Activated CD4-positive, alpha-beta T cell treated with anti-CD3 and anti-CD28 coated beads for 24 hours (primary cell): ENCODE data around the gene ECM1.

Source experiments
- DNase-seq, 2 donors: peaks; one replicate each; pipeline ENCODE4 v3.0.0-alpha.2; 2020; ENCODE audit warnings: low read depth in 2 of 2

The ECM1 gene

DNA sequence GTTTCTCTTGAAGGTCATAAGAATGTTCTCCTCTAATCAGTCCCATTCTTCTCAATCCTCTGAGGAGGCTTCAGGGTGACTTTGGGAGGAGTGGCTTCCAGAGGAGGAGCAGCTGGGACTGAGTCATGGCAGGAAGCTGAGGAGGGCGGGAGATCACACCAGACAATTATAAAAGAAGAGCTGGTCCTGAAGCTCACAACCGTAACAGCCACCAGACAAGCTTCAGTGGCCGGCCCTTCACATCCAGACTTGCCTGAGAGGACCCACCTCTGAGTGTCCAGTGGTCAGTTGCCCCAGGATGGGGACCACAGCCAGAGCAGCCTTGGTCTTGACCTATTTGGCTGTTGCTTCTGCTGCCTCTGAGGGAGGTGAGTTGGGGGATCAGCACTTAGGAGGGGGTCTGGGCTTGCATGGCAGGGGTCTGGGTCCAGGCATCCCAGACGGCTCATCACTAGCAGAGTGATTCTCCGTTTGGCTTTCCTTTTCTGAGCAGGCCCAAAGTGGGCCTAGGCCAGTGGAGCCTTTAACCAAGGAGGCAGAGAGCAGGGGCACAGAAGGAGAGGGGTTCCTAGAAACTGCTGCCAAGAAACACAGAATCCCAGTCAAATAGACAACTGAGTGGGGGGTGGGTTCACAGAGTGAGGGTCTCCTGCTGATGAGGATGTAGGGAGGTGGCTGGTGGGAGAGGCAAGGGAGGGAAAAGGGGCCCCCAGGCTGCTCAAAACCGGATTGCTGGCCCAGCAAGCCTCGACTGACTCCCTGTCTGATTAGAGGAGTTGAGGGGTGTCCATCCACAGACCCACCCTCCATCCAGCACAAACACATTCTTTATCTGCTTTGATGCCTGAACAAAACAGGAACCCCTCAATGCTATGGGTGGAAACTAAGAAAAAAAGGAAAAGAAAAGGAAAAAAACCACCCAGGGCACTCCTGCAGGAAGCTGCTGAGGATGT is at the start of gene ECM1:
Gene ECM1, plus strand, starts transcription at position 198 of the 953 bp plus-strand sequence. Its CDS starts 101 bp downstream, at position 299.
- no peak for DNase-seq

DNA sequence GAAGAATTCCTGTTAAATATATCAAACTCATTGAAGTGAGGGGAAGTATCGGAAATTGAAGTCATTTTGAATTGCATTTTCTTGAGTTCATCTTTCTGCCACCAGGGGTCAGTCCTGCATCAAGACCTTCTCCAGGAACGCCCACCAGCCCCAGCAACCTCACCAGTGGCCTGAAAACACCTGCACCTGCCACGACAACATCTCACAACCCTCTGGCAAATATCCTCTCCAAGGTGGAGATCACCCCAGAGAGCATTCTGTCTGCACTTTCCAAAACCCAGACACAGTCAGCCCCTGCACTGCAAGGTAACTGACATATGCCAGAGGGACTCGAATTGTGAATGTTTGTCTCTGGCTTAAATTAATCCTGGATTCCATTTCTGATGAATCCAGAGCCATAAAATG is 43.5 kb upstream of the ECM1 start:
- DNase-seq, result peak; percentile 47 to 66

DNA sequence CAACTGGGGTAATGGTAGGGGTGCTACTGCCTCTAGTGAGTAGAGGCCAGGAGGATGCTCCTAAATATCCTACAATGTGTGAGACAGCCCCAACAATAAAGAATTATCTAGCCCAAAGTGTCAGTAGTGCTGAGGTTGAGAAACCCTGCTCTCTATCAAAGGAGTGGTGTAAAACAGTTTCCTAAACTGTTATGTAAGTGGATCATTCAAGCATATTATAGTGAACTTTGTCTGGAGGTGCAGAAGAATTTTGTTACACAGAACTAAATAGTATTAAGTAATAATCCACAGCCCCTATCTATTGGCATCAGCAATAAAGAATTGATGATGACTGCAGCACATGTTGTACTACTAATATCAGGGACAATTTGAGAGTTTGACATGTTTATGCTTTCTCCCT is 40.9 kb upstream of the ECM1 start:
- no peak for DNase-seq

DNA sequence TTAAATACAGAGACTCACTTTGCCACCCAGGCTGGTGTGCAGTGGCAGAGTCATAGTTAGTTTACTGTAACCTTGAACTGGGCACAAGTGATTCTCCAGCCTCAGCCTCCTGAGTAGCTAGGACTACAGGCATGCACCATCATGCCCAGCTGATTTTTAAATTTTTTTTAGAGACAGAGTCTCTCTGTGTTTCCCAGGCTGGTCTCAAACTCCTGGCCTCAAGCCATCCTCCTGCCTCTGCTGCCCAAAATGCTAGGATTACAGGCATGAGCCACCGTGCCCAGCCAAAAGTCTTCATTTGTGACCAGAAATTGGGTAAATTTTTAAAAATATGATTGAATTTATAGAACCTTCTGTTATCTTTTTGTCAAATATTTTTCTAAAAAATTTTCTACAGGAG is 38.6 kb upstream of the ECM1 start:
- DNase-seq, result no peak

DNA sequence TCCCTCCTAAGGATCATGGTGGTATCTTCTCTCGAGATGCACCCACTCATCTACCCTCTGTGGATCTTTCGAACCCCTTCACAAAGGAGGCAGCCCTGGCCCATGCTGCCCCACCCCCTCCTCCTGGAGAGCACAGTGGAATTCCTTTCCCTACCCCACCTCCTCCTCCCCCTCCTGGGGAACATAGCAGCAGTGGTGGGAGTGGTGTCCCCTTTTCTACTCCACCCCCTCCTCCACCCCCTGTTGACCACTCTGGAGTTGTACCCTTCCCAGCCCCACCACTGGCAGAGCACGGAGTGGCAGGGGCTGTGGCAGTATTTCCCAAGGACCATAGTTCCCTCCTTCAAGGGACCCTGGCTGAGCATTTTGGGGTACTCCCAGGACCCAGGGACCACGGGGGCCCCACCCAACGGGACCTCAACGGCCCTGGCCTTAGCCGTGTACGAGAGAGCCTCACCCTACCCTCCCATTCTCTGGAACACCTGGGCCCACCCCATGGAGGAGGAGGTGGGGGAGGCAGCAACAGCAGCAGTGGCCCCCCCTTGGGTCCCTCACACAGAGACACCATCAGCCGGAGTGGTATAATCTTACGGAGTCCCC is 35.2 kb upstream of the ECM1 start:
- DNase-seq, result no peak

DNA sequence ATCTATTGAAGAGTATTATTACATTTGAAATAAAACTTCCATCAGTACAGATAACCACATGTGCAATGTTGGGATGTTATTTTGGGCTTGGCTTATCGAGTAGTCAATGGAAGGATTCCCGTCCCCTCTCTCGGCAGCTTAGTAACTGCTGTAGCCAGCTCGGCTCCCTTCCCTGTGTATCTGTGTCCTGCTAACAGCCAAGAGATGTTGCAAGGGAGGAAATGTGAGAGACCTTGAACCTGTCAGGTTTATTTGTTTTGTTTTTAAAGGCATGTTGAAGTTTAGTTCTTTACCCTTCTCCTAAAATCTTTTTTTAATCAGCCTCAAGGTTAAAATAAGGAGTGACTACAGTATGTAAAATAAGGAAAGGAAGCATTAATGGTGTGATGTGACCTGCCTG is 34.2 kb upstream of the ECM1 start:
- no peak for DNase-seq

DNA sequence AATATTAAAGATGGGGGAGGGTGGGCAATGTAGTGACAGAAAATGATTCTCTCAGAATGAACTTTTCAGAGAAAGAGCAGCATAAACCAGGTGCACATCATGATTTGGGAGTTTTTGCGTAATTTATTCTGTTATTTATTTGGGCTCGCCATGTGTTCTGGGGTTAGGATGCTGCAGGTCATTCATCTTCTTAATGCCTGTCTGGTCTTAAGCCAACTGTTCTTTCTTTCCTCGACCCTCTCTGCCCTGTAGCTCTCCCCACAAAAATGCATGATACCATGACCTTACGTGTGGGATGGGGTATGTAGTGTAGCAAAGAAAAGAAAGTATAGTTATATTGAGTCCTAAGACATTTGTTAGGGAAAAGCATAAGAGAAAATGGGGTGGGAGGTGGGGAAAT is 33.0 kb upstream of the ECM1 start:
- no peak for DNase-seq

DNA sequence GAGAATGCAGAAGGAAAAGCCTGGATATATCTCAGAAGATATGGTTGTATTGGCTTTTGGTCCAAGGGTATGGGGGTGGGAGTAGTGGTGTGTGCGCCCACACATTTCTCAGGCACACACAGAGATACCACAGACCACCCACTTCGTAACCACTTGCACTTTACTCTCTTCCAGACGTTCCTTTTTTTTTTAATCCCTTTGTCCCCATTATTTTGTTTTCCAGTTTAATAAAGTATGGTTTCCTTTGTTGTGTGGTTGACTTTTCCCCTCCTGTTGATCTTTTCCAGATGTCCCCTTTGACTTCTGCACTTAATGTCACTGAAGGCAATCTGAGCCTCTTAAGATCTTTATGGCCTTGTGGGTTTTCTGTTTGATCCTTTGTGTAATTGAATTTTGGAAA is 31.2 kb upstream of the ECM1 start:
- no peak for DNase-seq

DNA sequence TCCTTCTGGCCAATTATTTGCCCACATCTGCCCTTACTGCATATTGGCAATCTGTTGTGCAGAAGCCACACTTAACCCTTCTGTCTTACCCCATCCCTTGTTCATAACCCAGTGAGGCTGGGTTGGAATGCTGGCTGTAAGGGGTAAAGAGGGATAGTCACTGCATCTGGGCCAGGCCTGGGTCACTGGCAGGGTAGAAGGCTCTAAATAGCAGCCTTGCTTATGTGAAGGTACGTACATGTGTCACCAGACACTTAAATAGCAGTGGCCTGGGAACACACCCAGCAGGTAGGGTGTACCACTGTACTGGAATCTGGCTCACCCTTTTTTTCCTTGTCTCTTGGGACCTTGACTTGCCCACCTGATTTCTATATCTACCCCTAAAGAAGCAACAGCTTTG is 30.6 kb upstream of the ECM1 start:
- no peak for DNase-seq

DNA sequence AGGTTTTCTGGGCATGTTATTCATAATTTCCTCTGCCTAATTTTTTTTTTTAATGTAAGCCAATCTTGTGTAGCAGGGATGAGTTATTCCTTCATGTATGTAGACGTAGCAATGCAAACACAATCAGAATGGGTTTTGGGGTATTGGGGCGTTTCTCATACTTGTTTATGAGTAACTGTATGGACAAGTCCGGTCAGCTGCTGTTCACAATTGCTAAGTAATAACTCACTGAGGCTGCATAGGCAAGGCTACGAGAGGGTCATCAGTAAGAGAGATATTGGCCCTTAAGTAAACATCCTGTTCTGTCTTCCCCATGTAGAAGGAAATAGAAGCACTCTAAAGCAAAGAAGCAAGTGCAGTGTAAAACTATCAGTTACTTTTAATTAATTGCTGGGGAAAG is 30.2 kb upstream of the ECM1 start:
- DNase-seq, result no peak

DNA sequence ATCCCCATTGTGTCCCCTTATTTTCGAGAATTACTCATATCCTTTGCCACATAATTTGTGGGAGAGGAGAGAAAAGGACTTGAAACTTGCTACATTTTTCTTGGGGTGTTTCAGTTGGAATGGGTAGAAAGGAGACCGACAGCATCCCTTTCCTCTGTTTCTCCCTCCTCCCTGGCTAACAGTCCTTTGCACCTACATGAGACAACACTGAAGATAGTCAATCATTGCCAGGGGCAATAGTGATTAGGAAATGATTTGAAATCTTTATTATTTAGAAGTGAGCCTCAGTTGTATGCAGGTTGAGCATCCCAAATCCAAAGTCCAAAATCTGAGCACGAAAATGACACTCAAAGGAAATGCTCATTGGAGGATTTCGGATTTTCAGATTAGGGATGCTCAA is 28.5 kb upstream of the ECM1 start:
- no peak for DNase-seq

DNA sequence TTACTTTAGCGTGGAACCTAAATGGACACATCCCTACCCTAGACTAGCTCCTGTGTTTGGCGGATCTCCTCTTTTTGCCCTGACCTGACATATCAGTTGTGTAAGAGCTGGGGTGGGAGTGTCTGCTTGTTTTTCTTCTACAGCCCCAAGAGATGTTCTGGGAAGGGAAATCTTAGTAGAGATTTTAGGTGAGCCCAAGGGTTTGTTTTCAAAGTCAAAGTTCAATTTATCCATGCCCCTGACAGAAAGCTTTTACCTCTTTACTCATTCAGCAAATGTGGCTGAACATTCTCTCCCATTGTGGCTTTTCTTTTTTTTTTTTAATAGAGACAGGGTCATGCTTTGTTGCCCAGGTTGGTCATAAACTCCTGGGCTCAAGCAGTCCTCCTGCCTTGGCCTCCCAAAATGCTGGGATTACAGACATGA is 28.0 kb upstream of the ECM1 start:
- no peak for DNase-seq

DNA sequence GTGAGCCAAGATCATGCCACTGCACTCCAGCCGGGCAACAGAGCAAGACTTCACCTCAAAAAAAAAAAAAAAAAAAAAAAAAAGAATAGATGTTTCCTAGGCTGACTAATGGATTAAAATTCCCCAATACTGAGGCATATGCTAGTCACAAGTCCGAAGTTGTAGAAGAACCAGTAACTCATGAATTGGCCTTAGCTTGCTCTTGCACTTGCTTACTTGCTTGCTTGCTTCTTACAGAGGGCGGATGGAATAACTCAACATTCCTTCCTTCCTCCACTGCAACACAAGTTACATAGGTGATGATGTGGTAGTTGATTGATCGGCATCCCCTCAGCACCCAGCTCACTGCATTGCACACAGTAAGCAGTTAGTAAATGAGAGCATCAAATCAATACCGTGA is 23.5 kb upstream of the ECM1 start:
- no peak for DNase-seq

DNA sequence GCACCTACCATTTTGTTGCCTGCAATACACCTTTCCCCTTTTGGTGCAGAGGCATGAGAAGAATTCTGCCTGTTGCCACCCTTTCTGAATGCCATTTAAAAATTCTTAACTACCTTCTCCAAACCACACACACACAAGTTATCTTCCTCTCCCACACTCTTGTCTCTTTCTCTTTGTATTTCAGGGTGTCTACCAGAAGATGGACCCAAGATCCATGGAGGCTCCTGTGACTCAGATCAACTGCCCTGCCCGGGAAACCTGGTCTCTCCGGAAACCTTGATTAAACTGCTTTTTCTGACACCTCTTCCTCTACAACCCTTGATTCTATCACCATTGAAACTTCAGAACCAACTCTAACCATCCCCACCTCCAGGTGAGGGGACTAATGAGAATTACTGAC is 23.0 kb upstream of the ECM1 start:
- DNase-seq, result no peak

DNA sequence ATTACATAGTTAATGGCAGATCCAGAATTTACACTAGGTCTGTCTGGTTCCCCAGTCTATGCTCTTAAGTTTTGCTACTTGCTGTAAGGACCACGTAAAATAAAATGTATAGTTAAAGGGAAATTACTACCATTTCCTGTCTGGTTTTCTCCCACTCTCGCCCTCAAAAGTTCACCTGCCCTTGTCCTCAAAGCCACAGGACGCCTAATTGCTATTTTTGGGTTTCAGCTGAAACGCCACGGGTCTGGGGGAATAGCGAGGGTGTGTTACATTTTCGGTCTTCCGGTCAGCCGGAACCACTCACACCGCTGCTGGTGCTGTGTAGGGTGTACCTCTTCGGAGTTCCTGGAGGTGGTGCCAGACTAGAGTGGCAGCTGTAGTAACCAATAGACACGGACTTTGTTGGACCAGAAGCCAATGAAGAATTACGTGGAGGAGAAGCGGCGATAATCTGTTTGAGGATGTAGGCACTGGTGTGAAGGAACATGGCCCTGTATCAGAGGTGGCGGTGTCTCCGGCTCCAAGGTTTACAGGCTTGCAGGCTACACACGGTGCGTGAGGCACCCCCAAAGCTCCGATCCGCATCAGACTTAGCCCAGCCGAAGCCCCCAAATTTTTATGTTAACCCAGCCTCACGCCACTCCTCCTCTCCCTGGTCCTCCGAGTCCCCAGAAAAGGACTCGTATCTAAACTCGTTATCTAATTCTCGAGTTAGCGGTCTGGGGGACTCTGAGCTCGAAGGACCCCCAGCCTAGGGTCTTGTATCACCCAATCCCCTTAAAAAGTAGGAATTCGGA is 20.7 kb upstream of the ECM1 start, which contains the start of gene TARS2:
Gene TARS2, plus strand, starts transcription at position 454 of the 797 bp plus-strand sequence. Its CDS starts 32 bp downstream, at position 486.
- DNase-seq, result peak; percentile 90 to 95

DNA sequence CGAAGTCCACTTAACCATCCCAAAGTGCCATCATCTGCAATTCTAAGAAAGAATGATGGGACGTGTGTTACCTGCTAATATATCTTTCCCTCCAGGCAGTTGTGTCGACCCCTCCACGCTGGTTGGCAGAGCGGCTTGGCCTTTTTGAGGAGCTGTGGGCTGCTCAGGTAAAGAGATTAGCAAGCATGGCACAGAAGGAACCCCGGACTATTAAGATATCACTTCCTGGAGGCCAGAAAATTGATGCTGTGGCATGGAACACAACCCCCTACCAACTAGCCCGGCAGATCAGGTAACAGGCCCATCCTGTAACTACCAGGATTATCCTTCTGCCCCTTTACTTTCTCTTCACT is 20.2 kb upstream of the ECM1 start:
- no peak for DNase-seq

DNA sequence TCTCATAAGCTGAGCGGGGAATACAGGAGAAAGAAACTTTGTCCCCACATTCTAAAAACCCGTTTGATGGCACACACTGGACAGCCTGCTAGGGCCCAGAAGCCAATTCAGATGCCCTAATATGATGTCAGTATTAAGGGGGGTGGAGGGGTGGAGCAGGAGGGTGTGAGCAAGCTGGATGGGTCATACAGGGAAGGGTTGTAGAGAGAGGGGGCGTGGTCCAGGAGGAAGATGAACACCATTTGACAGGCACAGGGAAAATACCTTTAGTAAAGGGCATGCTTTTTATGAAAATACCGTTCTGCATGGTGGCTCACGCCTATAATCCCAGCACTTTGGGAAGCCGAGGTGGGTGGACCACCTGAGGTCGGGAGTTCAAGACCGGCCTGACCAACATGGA is 14.7 kb upstream of the ECM1 start:
- no peak for DNase-seq

DNA sequence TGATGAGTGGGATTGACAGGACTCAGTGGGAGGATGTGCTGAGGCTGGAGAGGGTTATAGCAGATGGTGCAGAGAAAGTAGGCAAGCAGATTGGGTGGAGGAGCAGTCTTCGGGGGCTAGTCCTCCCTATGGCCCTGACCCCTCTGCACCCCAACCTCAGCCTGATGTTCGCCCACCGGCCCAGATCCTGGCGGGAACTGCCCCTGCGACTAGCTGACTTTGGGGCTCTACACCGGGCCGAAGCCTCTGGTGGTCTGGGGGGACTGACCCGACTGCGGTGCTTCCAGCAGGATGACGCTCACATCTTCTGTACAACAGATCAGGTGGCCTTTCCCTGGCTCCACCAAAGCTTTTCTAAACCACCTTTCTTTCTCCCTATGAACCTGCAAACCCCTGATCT is 9.6 kb upstream of the ECM1 start:
- DNase-seq, result no peak

DNA sequence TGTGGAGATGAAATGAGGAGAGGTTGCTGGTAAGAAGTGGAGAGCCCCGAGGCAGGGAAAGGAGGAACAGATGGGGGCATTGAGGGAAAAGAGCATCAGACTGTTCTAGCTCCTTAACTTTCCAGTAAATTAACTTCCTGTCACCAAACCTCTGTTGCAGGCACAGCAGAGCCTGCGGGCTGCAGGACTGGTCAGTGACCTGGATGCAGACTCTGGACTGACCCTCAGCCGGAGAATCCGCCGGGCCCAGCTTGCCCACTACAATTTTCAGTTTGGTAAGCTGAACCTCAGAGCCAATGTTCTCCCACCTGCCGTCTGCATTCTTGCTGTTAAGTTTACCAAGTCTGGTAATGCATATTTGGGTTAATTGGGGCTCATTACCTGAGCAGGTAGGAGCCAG is 2.5 kb upstream of the ECM1 start:
- no peak for DNase-seq

DNA sequence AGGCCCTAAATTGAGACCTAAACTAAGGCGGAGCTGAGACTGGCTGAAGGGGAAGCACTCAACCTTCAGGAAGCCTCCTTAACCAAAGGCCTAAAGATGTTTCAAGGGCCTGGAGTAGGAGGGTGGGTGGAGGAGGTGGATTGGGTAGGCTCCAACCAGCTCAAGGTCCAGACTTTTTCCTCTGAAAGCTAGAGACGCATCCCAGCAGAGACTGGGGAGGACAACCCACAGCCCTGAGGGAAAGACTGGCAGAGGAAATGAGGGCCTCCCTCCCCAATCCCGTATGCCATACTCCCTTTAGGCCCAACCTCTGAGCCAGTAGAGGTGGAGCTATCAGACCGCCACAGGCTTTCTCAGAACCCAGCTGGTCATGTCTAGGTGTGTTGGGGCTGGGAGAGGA is 1.1 kb downstream of the ECM1 start:
- DNase-seq, result no peak

DNA sequence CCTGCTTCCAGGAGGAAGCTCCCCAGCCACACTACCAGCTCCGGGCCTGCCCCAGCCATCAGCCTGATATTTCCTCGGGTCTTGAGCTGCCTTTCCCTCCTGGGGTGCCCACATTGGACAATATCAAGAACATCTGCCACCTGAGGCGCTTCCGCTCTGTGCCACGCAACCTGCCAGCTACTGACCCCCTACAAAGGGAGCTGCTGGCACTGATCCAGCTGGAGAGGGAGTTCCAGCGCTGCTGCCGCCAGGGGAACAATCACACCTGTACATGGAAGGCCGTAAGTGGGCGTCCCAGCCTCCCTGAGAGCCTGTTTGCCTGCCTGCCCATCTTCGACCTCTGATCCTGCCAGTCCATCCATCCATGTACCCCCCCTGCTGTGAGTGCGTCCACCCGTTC is 3.6 kb downstream of the ECM1 start:
- no peak for DNase-seq

DNA sequence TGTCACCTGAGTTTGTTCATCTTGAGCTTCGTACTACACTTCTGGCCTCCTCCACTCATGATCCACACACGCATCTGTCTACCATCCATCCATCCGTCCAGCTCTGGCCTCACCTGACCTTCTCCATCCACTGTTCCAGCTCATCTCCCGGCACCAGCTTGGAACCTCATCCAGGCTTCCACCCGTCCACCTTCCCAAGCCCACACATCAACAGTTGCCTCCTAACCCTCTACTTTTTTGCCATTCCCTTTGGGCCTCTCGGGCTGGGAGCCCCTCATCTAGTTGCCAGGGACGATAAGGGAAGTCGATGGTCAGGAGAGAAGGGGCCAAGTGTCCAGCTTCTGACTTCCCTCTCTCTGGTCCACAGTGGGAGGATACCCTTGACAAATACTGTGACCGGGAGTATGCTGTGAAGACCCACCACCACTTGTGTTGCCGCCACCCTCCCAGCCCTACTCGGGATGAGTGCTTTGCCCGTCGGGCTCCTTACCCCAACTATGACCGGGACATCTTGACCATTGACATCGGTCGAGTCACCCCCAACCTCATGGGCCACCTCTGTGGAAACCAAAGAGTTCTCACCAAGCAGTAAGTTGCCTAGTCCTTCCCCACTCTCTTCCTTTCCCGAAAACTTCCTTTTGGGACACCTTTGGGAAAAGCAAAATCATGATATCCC is 4.2 kb downstream of the ECM1 start:
- no peak for DNase-seq
